Right atrium auricular region (tissue), 2 donors: Measurements from ENCODE around the gene MBNL2. TPM values are rescaled to one million over a fixed set of nuclear protein-coding genes. Genes with fewer than 3 reads are reported as not detected.

Experiments used
- DNase-seq: peaks from one replicate; pipeline ENCODE4 v3.0.0-alpha.2; 2019; ENCODE audit warnings: low spot score
- H3K27ac ChIP-seq, 2 donors: fragments of 200-600 bp; sonication (generic); 1 replicate in 1 of 2; 2 replicates in 1 of 2; pipeline ENCODE4 v1.5.1; 2016 to 2019
- H3K27me3 ChIP-seq, 2 donors: fragments of 200-600 bp; sonication (generic); one replicate each; pipeline versions ENCODE4 v1.5.1 to v1.6.0; 2017 to 2019
- H3K36me3 ChIP-seq: fragments of 200-600 bp; sonication (generic); one replicate; pipeline ENCODE4 v1.5.1; 2016
- H3K4me1 ChIP-seq, 2 donors: fragments of 200-600 bp; sonication (generic); one replicate each; pipeline versions ENCODE4 v1.5.1 to v1.6.0; 2017 to 2019
- H3K4me3 ChIP-seq, 2 donors: fragments of 200-600 bp; sonication (generic); 1 replicate in 1 of 2; 2 replicates in 1 of 2; pipeline ENCODE4 v1.5.1; 2017 to 2019; ENCODE audit warnings: mild to moderate bottlenecking in 1 of 2, moderate library complexity in 1 of 2
- H3K9me3 ChIP-seq, 2 donors: fragments of 200-600 bp; sonication (generic); one replicate each; pipeline ENCODE4 v1.5.1; 2019
- total RNA-seq, 2 donors: library from RNA; depleted of rRNA; stranded (reverse); fragments of >200 nt; gene quantifications; one replicate each; pipeline ENCODE4 v1.1.0, GENCODE V29; 2016
- TF ChIP-seq, protein P1 (sequence below), 2 donors: fragments of 200-600 bp; sonication (generic); IDR thresholded peaks; one replicate each; pipeline ENCODE4 v1.5.1; 2019; ENCODE audit warnings: antibody characterized with exemption in 2 of 2

Gene MBNL2
- total RNA-seq, 2 donors from 2014 or later: 62.0 to 81.6 TPM

DNA sequence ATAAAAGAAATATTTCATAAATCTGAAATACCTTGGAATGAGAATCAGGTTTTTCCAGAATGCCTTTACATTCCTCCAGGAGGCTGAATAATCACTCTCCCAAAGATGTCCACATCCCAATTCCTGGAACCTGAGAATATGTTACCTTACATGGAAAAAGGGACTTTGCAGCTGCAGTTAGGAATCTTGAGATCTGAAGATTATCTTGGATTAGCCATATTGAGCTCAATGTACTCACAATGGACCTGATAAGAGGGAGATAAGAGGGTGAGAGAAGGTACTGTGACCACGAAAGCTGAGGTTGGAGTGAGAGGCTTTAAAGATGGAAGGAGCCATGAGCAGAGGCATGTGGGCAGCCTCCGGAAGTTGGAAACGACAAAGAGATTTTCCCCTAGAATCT, 36.8 kb upstream of the MBNL2 start:
- Histone ChIP-seq H3K27me3 (no peaks in the 10 kb centered on the region), H3K4me3 (no peak overlapping the region), H3K9me3 (no peaks in the 10 kb centered on the region), H3K27ac (no peak overlapping the region), H3K4me1 (no peaks in the 10 kb centered on the region), H3K36me3 (no peaks in the 10 kb centered on the region)
- TF ChIP-seq, protein P1, sequence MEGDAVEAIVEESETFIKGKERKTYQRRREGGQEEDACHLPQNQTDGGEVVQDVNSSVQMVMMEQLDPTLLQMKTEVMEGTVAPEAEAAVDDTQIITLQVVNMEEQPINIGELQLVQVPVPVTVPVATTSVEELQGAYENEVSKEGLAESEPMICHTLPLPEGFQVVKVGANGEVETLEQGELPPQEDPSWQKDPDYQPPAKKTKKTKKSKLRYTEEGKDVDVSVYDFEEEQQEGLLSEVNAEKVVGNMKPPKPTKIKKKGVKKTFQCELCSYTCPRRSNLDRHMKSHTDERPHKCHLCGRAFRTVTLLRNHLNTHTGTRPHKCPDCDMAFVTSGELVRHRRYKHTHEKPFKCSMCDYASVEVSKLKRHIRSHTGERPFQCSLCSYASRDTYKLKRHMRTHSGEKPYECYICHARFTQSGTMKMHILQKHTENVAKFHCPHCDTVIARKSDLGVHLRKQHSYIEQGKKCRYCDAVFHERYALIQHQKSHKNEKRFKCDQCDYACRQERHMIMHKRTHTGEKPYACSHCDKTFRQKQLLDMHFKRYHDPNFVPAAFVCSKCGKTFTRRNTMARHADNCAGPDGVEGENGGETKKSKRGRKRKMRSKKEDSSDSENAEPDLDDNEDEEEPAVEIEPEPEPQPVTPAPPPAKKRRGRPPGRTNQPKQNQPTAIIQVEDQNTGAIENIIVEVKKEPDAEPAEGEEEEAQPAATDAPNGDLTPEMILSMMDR (IDR thresholded peaks at IDR 0.05): no peak
- DNase-seq: no peak

DNA sequence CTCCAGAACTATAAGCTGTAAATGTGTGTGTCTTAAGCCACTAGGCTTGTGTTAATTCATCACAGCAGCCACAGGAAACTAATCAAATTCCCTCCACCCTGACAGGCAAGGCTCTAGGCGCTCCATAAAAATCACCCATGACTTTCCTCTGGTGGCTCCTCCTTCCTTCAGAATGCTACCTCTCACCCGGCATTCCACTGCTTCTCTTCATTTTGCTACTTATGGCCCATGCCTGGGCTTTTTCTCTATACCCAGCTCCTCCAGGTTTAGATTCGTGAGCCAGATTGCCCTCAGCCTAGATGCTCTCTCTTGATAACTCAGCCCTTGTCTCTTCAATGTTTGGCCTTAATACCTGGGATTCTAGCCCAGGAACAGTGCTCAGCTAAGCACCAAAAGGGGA, 36.4 kb upstream of the MBNL2 start:
- no peaks in the 10 kb centered on the region for H3K27me3 ChIP-seq
- no peaks in the 10 kb centered on the region for H3K36me3 ChIP-seq
- H3K9me3 ChIP-seq: no peaks in the 10 kb centered on the region
- no peak overlapping the region for H3K27ac ChIP-seq
- no peaks in the 10 kb centered on the region for H3K4me1 ChIP-seq
- no peak overlapping the region for H3K4me3 ChIP-seq
- DNase-seq: no peak
- TF ChIP-seq, protein P1 (IDR thresholded peaks at IDR 0.05): no peak

DNA sequence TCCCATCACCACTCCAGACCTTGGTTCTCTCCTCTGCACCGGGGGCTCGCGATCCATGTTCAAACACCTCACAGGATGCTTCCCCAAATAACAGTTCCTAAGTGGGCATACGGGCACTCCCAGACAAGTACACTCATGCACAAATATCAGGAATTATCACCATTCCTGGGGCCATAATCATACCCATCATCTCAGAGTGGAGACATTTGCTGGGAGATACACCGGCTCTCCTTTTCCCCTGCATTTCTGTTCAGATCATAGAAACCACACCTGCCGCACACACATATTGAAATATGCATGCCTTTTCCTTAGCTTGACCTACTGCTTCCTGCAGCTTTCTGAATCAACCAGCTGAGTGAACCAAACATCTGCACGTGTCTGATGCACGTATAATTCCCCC, 33.9 kb upstream of the MBNL2 start:
- Histone ChIP-seq H3K36me3 (no peaks in the 10 kb centered on the region), H3K27ac (no peak overlapping the region), H3K27me3 (no peaks in the 10 kb centered on the region), H3K9me3 (no peaks in the 10 kb centered on the region), H3K4me3 (no peak overlapping the region), H3K4me1 (no peaks in the 10 kb centered on the region)
- TF ChIP-seq, protein P1 (IDR thresholded peaks at IDR 0.05): no peak
- DNase-seq: no peak

GRCh38 chr13:97189928-97190327, 32.2 kb upstream of the MBNL2 start:
- Histone ChIP-seq H3K36me3 (no peaks in the 10 kb centered on the region), H3K4me3 (no peak overlapping the region), H3K27ac (no peak overlapping the region), H3K27me3 (no peaks in the 10 kb centered on the region), H3K4me1 (no peaks in the 10 kb centered on the region), H3K9me3 (no peaks in the 10 kb centered on the region)
- DNase-seq: no peak
- TF ChIP-seq, protein P1 (IDR thresholded peaks at IDR 0.05): no peak

DNA sequence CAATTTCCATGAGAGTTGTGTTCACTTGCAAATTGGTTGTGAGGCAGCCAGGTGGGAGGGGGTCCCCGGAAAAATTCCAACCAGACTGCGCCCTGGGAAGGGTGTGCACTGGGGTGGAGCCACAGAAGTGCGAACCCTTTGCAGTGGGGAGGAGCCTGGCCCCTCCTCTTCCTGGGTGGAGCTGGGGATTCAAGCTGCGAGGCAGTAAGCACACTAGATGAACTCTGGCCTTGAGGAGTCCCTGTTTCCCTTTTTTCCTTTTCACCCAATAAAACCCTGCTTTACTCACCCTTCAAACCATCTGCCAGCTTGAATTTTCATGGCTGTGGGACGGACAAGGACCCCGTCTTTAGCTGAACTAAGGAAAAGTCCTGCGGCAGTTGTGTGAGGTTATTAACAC, 31.0 kb upstream of the MBNL2 start:
- no peak for DNase-seq
- Histone ChIP-seq H3K36me3 (no peaks in the 10 kb centered on the region), H3K9me3 (no peaks in the 10 kb centered on the region), H3K27me3 (no peaks in the 10 kb centered on the region), H3K27ac (no peak overlapping the region), H3K4me3 (no peak overlapping the region), H3K4me1 (no peaks in the 10 kb centered on the region)
- TF ChIP-seq, protein P1 (IDR thresholded peaks at IDR 0.05): no peak

DNA sequence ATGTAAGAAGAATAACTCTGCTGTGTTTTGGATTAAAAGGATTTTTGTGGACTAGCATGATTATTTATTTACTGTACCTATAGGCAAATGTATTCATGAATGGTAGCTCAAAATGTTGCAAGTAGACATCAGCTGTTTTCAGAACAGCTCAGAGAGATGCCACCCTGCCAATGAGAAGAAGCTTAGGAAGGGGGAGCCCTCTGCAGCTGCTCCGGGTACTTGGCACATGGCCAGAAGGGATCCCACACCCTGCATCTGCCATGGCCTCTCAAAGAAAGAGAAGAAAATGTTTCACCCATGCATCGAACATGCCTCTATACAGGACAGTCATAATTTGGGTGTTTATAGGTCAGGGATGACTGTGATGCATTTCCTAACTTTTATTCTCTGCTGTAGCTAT, 30.5 kb upstream of the MBNL2 start:
- Histone ChIP-seq H3K4me3 (no peak overlapping the region), H3K9me3 (no peaks in the 10 kb centered on the region), H3K27me3 (no peaks in the 10 kb centered on the region), H3K36me3 (no peaks in the 10 kb centered on the region), H3K27ac (no peak overlapping the region), H3K4me1 (no peaks in the 10 kb centered on the region)
- TF ChIP-seq, protein P1 (IDR thresholded peaks at IDR 0.05): no peak
- DNase-seq: no peak
